HG02973 (cell line): ENCODE results near the gene TMEM214.

ENCODE experiments used
- ATAC-seq: cut with Tn5 transposase; IDR thresholded peaks from one replicate; pipeline ENCODE4 v1.9.1; 2021; ENCODE audit warnings: moderate library complexity; ENCODE audit not compliant: unreplicated experiment

Gene TMEM214

GRCh38 chr2:27032495-27033252 lies at the start of gene TMEM214:
TMEM214 (plus strand) TSS chr2:27032965; CDS start chr2:27033016, 51 bp downstream.
- ATAC-seq: peak; percentile 91

- ATAC-seq: no peak
Measured at GRCh38 chr2:26983746-26984145, 49.0 kb upstream of the TMEM214 start.

GRCh38 chr2:26985807-26986206 lies 47.0 kb upstream of the TMEM214 start:
- no peak for ATAC-seq

GRCh38 chr2:26986576-26986975 lies 46.2 kb upstream of the TMEM214 start:
- ATAC-seq: no peak

GRCh38 chr2:26988058-26988860 lies 44.5 kb upstream of the TMEM214 start:
- ATAC-seq: no peak

- ATAC-seq: no peak
Measured at GRCh38 chr2:26989156-26989555, 43.6 kb upstream of the TMEM214 start.

GRCh38 chr2:26991717-26992116 lies 41.0 kb upstream of the TMEM214 start:
- ATAC-seq: no peak

GRCh38 chr2:26993768-26994167 lies 39.0 kb upstream of the TMEM214 start:
- ATAC-seq: no peak

GRCh38 chr2:26994983-26995382 lies 37.8 kb upstream of the TMEM214 start:
- ATAC-seq: no peak

- no peak for ATAC-seq
Measured at GRCh38 chr2:26997394-26997793, 35.4 kb upstream of the TMEM214 start.

- ATAC-seq: no peak
Measured at GRCh38 chr2:26998323-26998722, 34.4 kb upstream of the TMEM214 start.

- no peak for ATAC-seq
Measured at GRCh38 chr2:27000228-27000627, 32.5 kb upstream of the TMEM214 start.

GRCh38 chr2:27000995-27001394 lies 31.8 kb upstream of the TMEM214 start:
- no peak for ATAC-seq

GRCh38 chr2:27001950-27002349 lies 30.8 kb upstream of the TMEM214 start:
- ATAC-seq: no peak

- ATAC-seq: no peak
Measured at GRCh38 chr2:27003007-27003406, 29.8 kb upstream of the TMEM214 start.

- no peak for ATAC-seq
Measured at GRCh38 chr2:27003857-27004256, 28.9 kb upstream of the TMEM214 start.

- no peak for ATAC-seq
Measured at GRCh38 chr2:27006602-27007415, 26.0 kb upstream of the TMEM214 start.

GRCh38 chr2:27007416-27008374 lies 25.1 kb upstream of the TMEM214 start:
- no peak for ATAC-seq

GRCh38 chr2:27008678-27009077 lies 24.1 kb upstream of the TMEM214 start:
- ATAC-seq: no peak

- ATAC-seq: no peak
Measured at GRCh38 chr2:27009083-27009482, 23.7 kb upstream of the TMEM214 start.
